Keratinocyte (primary cell): Measurements from ENCODE around the gene CMIP.

Experiments
- CTCF ChIP-seq, 3 experiments: IDR thresholded peaks in 1 of 3; conservative IDR thresholded peaks in 1 of 3; optimal IDR thresholded peaks in 1 of 3; 2 replicates in 2 of 3; 3 replicates in 1 of 3; pipeline versions ENCODE3 to v1.5.1; 2011; ENCODE audit warnings: low read length in 3 of 3, mild to moderate bottlenecking in 3 of 3, moderate library complexity in 2 of 3, control low read depth in 1 of 3, inconsistent platforms in 1 of 3; ENCODE audit not compliant: insufficient read depth in 2 of 3; ENCODE audit errors: extremely low read depth in 1 of 3
- EZH2 ChIP-seq: IDR thresholded peaks from one replicate; pipeline ENCODE4 v1.6.1; 2012; ENCODE audit warnings: inconsistent platforms, mild to moderate bottlenecking, low read length, moderate library complexity

GRCh38 chr16:81744385-81744784 lies 299.8 kb downstream of the CMIP start:
- no peak for TF ChIP-seq CTCF (optimal IDR thresholded peaks at IDR 0.05 in 1 of 3, IDR thresholded peaks at IDR 0.05 in 1 of 3, conservative IDR thresholded peaks at IDR 0.05 in 1 of 3; ENCODE audit: extremely low read depth in 1 of 3, insufficient read depth in 2 of 3, low read length in 3 of 3)
- TF ChIP-seq EZH2 = no peak
